ENCODE results near the gene STARD10. TPM values are rescaled to one million over a fixed set of nuclear protein-coding genes. Genes with fewer than 3 reads are reported as not detected.

Gene STARD10
- total and polyA plus RNA-seq, 2 of the 8 experiments (the other 6 are each of a cell fraction or from before 2014, with no cell fraction given): 23.7 to 35.7 TPM

GRCh38 chr11:72719551-72719950, 74.3 kb downstream of the STARD10 start:
- no peak overlapping the region for H3K4me3 ChIP-seq (ENCODE audit: extremely low read depth in 1 of 4, insufficient read depth in 2 of 4, low read depth in 3 of 4, low read length in 4 of 4)
- ChIA-PET POLR2A (ENCODE audit: partially characterized antibody) (no interaction called here), CTCF (ENCODE audit: partially characterized antibody) (interaction anchor here (0.9 kb wide), 1 partner anchor 36 kb away, joined by 3 read pairs; no protein-coding TSS in a partner anchor)
- H4K91ac ChIP-seq (replicated peaks; ENCODE audit: insufficient read length, low read length): no peak overlapping the region
- peaks cover 6 to 22% of the 10 kb centered on the region in 2 experiments for H4K20me1 ChIP-seq (replicated peaks in 1 of 2; ENCODE audit: control insufficient read depth in 1 of 2, insufficient read depth in 2 of 2, low read length in 2 of 2)
- no peak overlapping the region for H4K8ac ChIP-seq (ENCODE audit: extremely low read depth, insufficient read depth, low read length)
- WGBS, 2 experiments (ENCODE audit: extremely low coverage in 1 of 2, insufficient coverage in 1 of 2, insufficient read length in 1 of 2, insufficient replicate concordance in 2 of 2, low coverage in 1 of 2, low lambda C conversion rate in 2 of 2, missing lambda C conversion rate in 1 of 2): 95% methylated on average over 4 of the region's 4 CpGs; no CpG with 5 or more reads in 1 of the 2 experiments
- DNase-seq (ENCODE audit: low read depth in 1 of 2, low spot score in 2 of 2) (no peak), FAIRE-seq (no peak)
- peaks cover 0 to 6% (median 0%) of the 10 kb centered on the region in 4 experiments; a peak in 3 of 8 replicates for H3K36me3 ChIP-seq (ENCODE audit: control insufficient read depth in 2 of 4, insufficient read depth in 4 of 4, low read length in 3 of 4)
- no peak overlapping the region for H2BK120ac ChIP-seq (replicated peaks; ENCODE audit: low read depth, low read length)
- no peak overlapping the region for H3K56ac ChIP-seq (replicated peaks; ENCODE audit: insufficient read length, low read depth, low read length)
- no peak overlapping the region for H2BK5ac ChIP-seq (ENCODE audit: low read depth, low read length)
- H3K23me2 ChIP-seq (ENCODE audit: low read depth, low read length): no peaks in the 10 kb centered on the region
- no peak overlapping the region for H3K9ac ChIP-seq (replicated peaks in 1 of 4; ENCODE audit: extremely low read depth in 1 of 4, low read depth in 3 of 4, low read length in 3 of 4)
- H3K79me2 ChIP-seq (ENCODE audit: control insufficient read depth in 1 of 2, insufficient read depth in 2 of 2, low read length in 2 of 2): peaks cover 0 to 36% of the 10 kb centered on the region in 2 experiments; a peak in 2 of 4 replicates
- H3K4me2 ChIP-seq (ENCODE audit: insufficient read depth in 1 of 2, low read depth in 2 of 2, low read length in 2 of 2): no peak overlapping the region
- H2BK12ac ChIP-seq (ENCODE audit: low read depth, low read length): no peak overlapping the region
- no peak overlapping the region for H2AK5ac ChIP-seq (ENCODE audit: low read depth, low read length)
- H3K9me3 ChIP-seq (ENCODE audit: insufficient read depth in 2 of 2, low read depth in 1 of 2, low read length in 1 of 2): no peaks in the 10 kb centered on the region
- H3K18ac ChIP-seq (ENCODE audit: extremely low read depth, low read length): no peak overlapping the region
- H2BK20ac ChIP-seq (ENCODE audit: low read length): no peak overlapping the region
- H3K79me1 ChIP-seq (ENCODE audit: low read depth, low read length): peaks cover 22% of the 10 kb centered on the region; the same call in 1 of the 2 replicates
- H3K27me3 ChIP-seq (replicated peaks in 1 of 4; ENCODE audit: control insufficient read depth in 3 of 4, extremely low read depth in 1 of 4, insufficient read depth in 3 of 4, low read length in 3 of 4): no peaks in the 10 kb centered on the region
- H3K4ac ChIP-seq (replicated peaks; ENCODE audit: insufficient read length, low read depth, low read length): no peak overlapping the region
- no peak overlapping the region for H2BK15ac ChIP-seq (ENCODE audit: low read length)
- no peak overlapping the region for H3K23ac ChIP-seq (ENCODE audit: insufficient read length)
- no peak overlapping the region for H3K14ac ChIP-seq (ENCODE audit: insufficient read length)
- no peak overlapping the region for H3K27ac ChIP-seq (ENCODE audit: low read depth, low read length)
- H2AFZ ChIP-seq (ENCODE audit: low read length): no peak overlapping the region
- TF ChIP-seq EP300 (IDR thresholded peaks at IDR 0.05; ENCODE audit: borderline replicate concordance in 1 of 2, low read depth in 2 of 2, low read length in 2 of 2) (no peak), GTF2F1 (IDR thresholded peaks at IDR 0.05; ENCODE audit: borderline replicate concordance, low read depth, low read length) (no peak), CHD1 (IDR thresholded peaks at IDR 0.05; ENCODE audit: low read depth, low read length) (no peak), GABPA (IDR thresholded peaks at IDR 0.05; ENCODE audit: borderline replicate concordance, insufficient read depth, low read length) (no peak), SIN3A (conservative IDR thresholded peaks at IDR 0.05 in 1 of 2, IDR thresholded peaks at IDR 0.05 in 1 of 2; ENCODE audit: low read depth in 1 of 2, low read length in 2 of 2) (no peak), KDM5A (IDR thresholded peaks at IDR 0.05; ENCODE audit: low read length) (no peak), SIX5 (IDR thresholded peaks at IDR 0.05; ENCODE audit: low read depth, low read length) (no peak), POU5F1 (IDR thresholded peaks at IDR 0.05; ENCODE audit: low read depth, low read length) (no peak)
- peaks cover 0 to 9% (median 5%) of the 10 kb centered on the region in 4 experiments; a peak in 5 of 7 replicates for H3K4me1 ChIP-seq (replicated peaks in 1 of 4; ENCODE audit: control insufficient read depth in 3 of 4, insufficient read depth in 4 of 4, low read length in 3 of 4)
- no peak overlapping the region for H4K5ac ChIP-seq (ENCODE audit: insufficient read length, low read depth, low read length)

All from H1 (cell line).